Activated CD8-positive, alpha-beta memory T cell treated with anti-CD3 and anti-CD28 coated beads, Interleukin-2, amount 50 U/mL, for 4 hours (primary cell): ENCODE results near the gene PET117.
"Not testable (repeated sequence)": the region's sequence is repeated elsewhere in the genome, so short reads cannot be mapped to it uniquely, and the experiment has no call there.

Experiments used
- DNase-seq: peaks from one replicate; pipeline ENCODE4 v3.0.0-alpha.2; 2020

Gene PET117

GRCh38 chr20:18165553-18165952 is 27.9 kb downstream of the PET117 start:
- no peak for DNase-seq

- no peak for DNase-seq
Observed at GRCh38 chr20:18166241-18166881, 28.7 kb downstream of the PET117 start.

- no peak for DNase-seq
Observed at GRCh38 chr20:18166950-18167349, 29.3 kb downstream of the PET117 start.

- no peak for DNase-seq
Observed at GRCh38 chr20:18172379-18172778, 34.7 kb downstream of the PET117 start.

GRCh38 chr20:18174906-18175683 is 37.4 kb downstream of the PET117 start:
- DNase-seq: no peak

GRCh38 chr20:18176318-18176785 is 38.7 kb downstream of the PET117 start:
- DNase-seq: no peak

- DNase-seq: not testable (repeated sequence)
Observed at GRCh38 chr20:18180366-18180765, 42.7 kb downstream of the PET117 start.

GRCh38 chr20:18180815-18181214 is 43.2 kb downstream of the PET117 start:
- no peak for DNase-seq

- no peak for DNase-seq
Observed at GRCh38 chr20:18187020-18187419, 49.4 kb downstream of the PET117 start.

- no peak for DNase-seq
Observed at GRCh38 chr20:18188434-18188833, 50.8 kb downstream of the PET117 start.

- no peak for DNase-seq
Observed at GRCh38 chr20:18190338-18191233, 52.9 kb downstream of the PET117 start.

- DNase-seq: no peak
Observed at GRCh38 chr20:18191306-18191705, 53.6 kb downstream of the PET117 start.
